Neuronal stem cell (in vitro differentiated cells): Measurements from ENCODE around the gene OLFM1.

ENCODE experiments used
- DNase-seq: peaks from one replicate; pipeline ENCODE4 v3.0.0-alpha.2; 2013; ENCODE audit warnings: low spot score
- H2AFZ ChIP-seq: one replicate; pipeline ENCODE4 v1.6.1; 2013; ENCODE audit warnings: mild to moderate bottlenecking, low read length, inconsistent platforms
- H2AK5ac ChIP-seq: 2 replicates; pipeline ENCODE4 v1.6.1; 2013; ENCODE audit warnings: low read depth, mild to moderate bottlenecking, inconsistent platforms, low read length, moderate library complexity, mixed read lengths
- H2BK120ac ChIP-seq: 2 replicates; pipeline ENCODE4 v1.6.1; 2013; ENCODE audit warnings: low read depth, mild to moderate bottlenecking, inconsistent platforms, low read length, moderate library complexity, mixed read lengths
- H2BK12ac ChIP-seq: one replicate; pipeline ENCODE4 v1.6.1; 2013; ENCODE audit warnings: low read length, inconsistent platforms
- H2BK15ac ChIP-seq: 2 replicates; pipeline ENCODE4 v1.6.1; 2013; ENCODE audit warnings: mild to moderate bottlenecking, low read length, inconsistent platforms, mixed read lengths
- H2BK5ac ChIP-seq: one replicate; pipeline ENCODE4 v1.6.1; 2013; ENCODE audit warnings: inconsistent platforms, mild to moderate bottlenecking, low read length, moderate library complexity
- H3K14ac ChIP-seq: one replicate; pipeline ENCODE4 v1.6.1; 2013; ENCODE audit warnings: low read length, inconsistent platforms
- H3K18ac ChIP-seq: 2 replicates; pipeline ENCODE4 v1.6.1; 2013; ENCODE audit warnings: low read length, inconsistent platforms
- H3K23ac ChIP-seq: 2 replicates; pipeline ENCODE4 v1.6.1; 2013; ENCODE audit warnings: low read depth, mild to moderate bottlenecking, mixed read lengths, low read length, inconsistent platforms; ENCODE audit not compliant: poor library complexity
- H3K27ac ChIP-seq: replicated peaks from 3 replicates; pipeline ENCODE4 v1.5.1; 2013; ENCODE audit warnings: low read length, inconsistent platforms
- H3K27me3 ChIP-seq, 3 experiments: 2 replicates each; pipeline ENCODE4 v1.6.1; 2013; ENCODE audit warnings: low read length in 3 of 3, mild to moderate bottlenecking in 2 of 3, inconsistent platforms in 1 of 3, low read depth in 1 of 3, mixed read lengths in 1 of 3, moderate library complexity in 1 of 3; ENCODE audit not compliant: control insufficient read depth in 3 of 3, insufficient read depth in 3 of 3
- H3K36me3 ChIP-seq, 2 donors: replicated peaks in 1 of 2; 2 replicates each; pipeline ENCODE4 v1.6.1; 2013; ENCODE audit warnings: low read length in 2 of 2; ENCODE audit not compliant: control insufficient read depth in 2 of 2, insufficient read depth in 2 of 2
- H3K4ac ChIP-seq: 2 replicates; pipeline ENCODE4 v1.6.1; 2013; ENCODE audit warnings: inconsistent platforms, mild to moderate bottlenecking, low read length, moderate library complexity
- H3K4me1 ChIP-seq, 2 donors: 1 replicate in 1 of 2; 2 replicates in 1 of 2; pipeline ENCODE4 v1.6.1; 2013; ENCODE audit warnings: low read length in 2 of 2, low read depth in 1 of 2; ENCODE audit not compliant: control insufficient read depth in 2 of 2, insufficient read depth in 1 of 2
- H3K4me2 ChIP-seq: one replicate; pipeline ENCODE4 v1.6.1; 2013; ENCODE audit warnings: mild to moderate bottlenecking, low read length, inconsistent platforms; ENCODE audit not compliant: insufficient read depth, poor library complexity, severe bottlenecking
- H3K4me3 ChIP-seq, 2 donors: 2 replicates each; pipeline ENCODE4 v1.5.1; 2013; ENCODE audit warnings: low read length in 2 of 2, mild to moderate bottlenecking in 2 of 2, inconsistent platforms in 1 of 2, moderate library complexity in 1 of 2
- H3K79me1 ChIP-seq: one replicate; pipeline ENCODE4 v1.6.1; 2013; ENCODE audit warnings: low read depth, mild to moderate bottlenecking, inconsistent platforms, low read length, moderate library complexity
- H3K9ac ChIP-seq: one replicate; pipeline ENCODE4 v1.6.1; 2013; ENCODE audit warnings: mild to moderate bottlenecking, low read depth, low read length, inconsistent platforms; ENCODE audit not compliant: poor library complexity
- H3K9me3 ChIP-seq, 2 donors: replicated peaks in 1 of 2; 2 replicates each; pipeline versions ENCODE3 to v1.6.1; 2013; ENCODE audit warnings: low read length in 2 of 2, mild to moderate bottlenecking in 2 of 2, inconsistent platforms in 1 of 2, low read depth in 1 of 2, mixed read lengths in 1 of 2, moderate library complexity in 1 of 2; ENCODE audit not compliant: control insufficient read depth in 2 of 2, insufficient read depth in 1 of 2
- H4K8ac ChIP-seq: one replicate; pipeline ENCODE4 v1.6.1; 2013; ENCODE audit warnings: low read depth, mild to moderate bottlenecking, inconsistent platforms, low read length, moderate library complexity
- H4K91ac ChIP-seq: one replicate; pipeline ENCODE4 v1.6.1; 2013; ENCODE audit warnings: low read length, low read depth, mild to moderate bottlenecking, inconsistent platforms; ENCODE audit not compliant: poor library complexity
- WGBS, 2 donors: extraction: QIAGEN DNeasy Blood & Tissue Kit; methylation state at CpG; one replicate each; pipeline ENCODE4 v1.1.7; 2013; ENCODE audit warnings: missing lambda C conversion rate in 2 of 2, mixed read lengths in 1 of 2; ENCODE audit not compliant: insufficient read length in 2 of 2, insufficient replicate concordance in 1 of 2; ENCODE audit errors: extremely low coverage in 2 of 2; 5-methylcytosine and 5-hydroxymethylcytosine counted together

OLFM1 gene

DNA sequence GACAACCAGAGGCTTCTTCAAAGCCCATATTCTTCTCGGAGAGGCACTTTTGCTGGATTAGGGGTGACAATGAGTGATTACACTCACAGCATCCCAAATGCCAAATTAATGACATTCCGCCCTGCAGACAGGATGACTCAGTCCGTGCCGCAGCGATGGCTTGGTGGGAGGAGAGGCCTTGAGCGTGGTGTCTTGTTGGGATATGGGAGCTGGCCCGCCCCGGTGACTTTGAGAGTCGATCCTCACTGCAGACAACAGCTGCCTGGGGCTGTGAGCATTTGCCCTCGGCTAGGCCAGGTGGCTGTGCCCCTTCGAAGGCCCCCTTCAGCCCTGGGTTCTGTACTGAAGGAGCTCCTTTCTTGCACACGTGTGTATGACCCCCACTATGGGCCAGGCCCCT lies 29.8 kb downstream of the OLFM1 start:
- Histone ChIP-seq H3K9ac (no peak overlapping the region), H3K27ac (no peak overlapping the region), H3K14ac (peak overlapping the region; percentile 56), H2BK15ac (no peak overlapping the region), H2AK5ac (no peak overlapping the region), H3K4me1 (no peaks in the 10 kb centered on the region), H3K27me3 (no peaks in the 10 kb centered on the region), H3K4me2 (no peak overlapping the region), H3K18ac (no peak overlapping the region), H3K4ac (no peak overlapping the region), H4K91ac (no peak overlapping the region), H3K23ac (no peak overlapping the region), H2AFZ (no peak overlapping the region), H3K9me3 (peaks cover 0 to 2% of the 10 kb centered on the region in 2 donors), H3K4me3 (no peak overlapping the region), H3K79me1 (no peaks in the 10 kb centered on the region), H4K8ac (no peak overlapping the region), H2BK5ac (no peak overlapping the region), H2BK12ac (no peak overlapping the region), H2BK120ac (no peak overlapping the region), H3K36me3 (no peaks in the 10 kb centered on the region)
- WGBS, 2 donors = no CpG with 5 or more reads among the region's 12 CpGs
- no peak for DNase-seq

DNA sequence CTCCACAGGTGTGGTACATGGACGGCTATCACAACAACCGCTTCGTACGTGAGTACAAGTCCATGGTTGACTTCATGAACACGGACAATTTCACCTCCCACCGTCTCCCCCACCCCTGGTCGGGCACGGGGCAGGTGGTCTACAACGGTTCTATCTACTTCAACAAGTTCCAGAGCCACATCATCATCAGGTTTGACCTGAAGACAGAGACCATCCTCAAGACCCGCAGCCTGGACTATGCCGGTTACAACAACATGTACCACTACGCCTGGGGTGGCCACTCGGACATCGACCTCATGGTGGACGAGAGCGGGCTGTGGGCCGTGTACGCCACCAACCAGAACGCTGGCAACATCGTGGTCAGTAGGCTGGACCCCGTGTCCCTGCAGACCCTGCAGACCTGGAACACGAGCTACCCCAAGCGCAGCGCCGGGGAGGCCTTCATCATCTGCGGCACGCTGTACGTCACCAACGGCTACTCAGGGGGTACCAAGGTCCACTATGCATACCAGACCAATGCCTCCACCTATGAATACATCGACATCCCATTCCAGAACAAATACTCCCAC lies 32.1 kb downstream of the OLFM1 start:
- Histone ChIP-seq H3K27ac (no peak overlapping the region), H3K4me2 (no peak overlapping the region), H2AFZ (no peak overlapping the region), H4K8ac (no peak overlapping the region), H3K36me3 (no peaks in the 10 kb centered on the region), H3K23ac (peak overlapping the region; percentile 16), H4K91ac (no peak overlapping the region), H3K9ac (no peak overlapping the region), H3K9me3 (peaks cover 0 to 2% of the 10 kb centered on the region in 2 donors), H2AK5ac (no peak overlapping the region), H3K4me1 (no peaks in the 10 kb centered on the region), H3K4ac (no peak overlapping the region), H3K14ac (no peak overlapping the region), H3K27me3 (no peaks in the 10 kb centered on the region), H2BK12ac (no peak overlapping the region), H3K4me3 (peak overlapping the region in 1 of 2 donors; percentile 62), H3K18ac (no peak overlapping the region), H2BK15ac (no peak overlapping the region), H2BK120ac (no peak overlapping the region), H2BK5ac (no peak overlapping the region), H3K79me1 (no peaks in the 10 kb centered on the region)
- no CpG with 5 or more reads among the region's 30 CpGs for WGBS, 2 donors
- DNase-seq = no peak

DNA sequence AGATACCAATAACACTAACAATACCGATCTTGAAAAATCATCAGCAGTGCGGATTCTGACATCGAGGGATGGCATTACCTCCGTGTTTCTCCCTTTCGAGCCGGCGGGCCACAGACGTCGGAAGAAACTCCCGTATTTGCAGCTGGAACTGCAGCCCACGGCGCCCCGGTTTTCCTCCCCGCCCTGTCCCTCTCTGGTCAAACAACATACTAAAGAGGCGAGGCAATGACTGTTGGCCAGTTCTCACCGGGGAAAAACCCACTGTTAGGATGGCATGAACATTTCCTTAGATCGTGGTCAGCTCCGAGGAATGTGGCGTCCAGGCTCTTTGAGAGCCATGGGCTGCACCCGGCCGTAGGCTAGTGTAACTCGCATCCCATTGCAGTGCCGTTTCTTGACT lies 32.8 kb downstream of the OLFM1 start:
- H3K4ac ChIP-seq = no peak overlapping the region
- H2AK5ac ChIP-seq = no peak overlapping the region
- no peak overlapping the region for H2BK120ac ChIP-seq
- no peak overlapping the region for H2BK15ac ChIP-seq
- no CpG with 5 or more reads among the region's 23 CpGs for WGBS, 2 donors
- no peak overlapping the region for H3K4me3 ChIP-seq
- H3K14ac ChIP-seq = no peak overlapping the region
- H4K8ac ChIP-seq = no peak overlapping the region
- no peaks in the 10 kb centered on the region for H3K4me1 ChIP-seq
- no peak overlapping the region for H2BK5ac ChIP-seq
- no peaks in the 10 kb centered on the region for H3K36me3 ChIP-seq
- H2AFZ ChIP-seq = no peak overlapping the region
- no peak overlapping the region for H3K23ac ChIP-seq
- H3K4me2 ChIP-seq = no peak overlapping the region
- no peak overlapping the region for H3K9ac ChIP-seq
- H3K79me1 ChIP-seq = no peaks in the 10 kb centered on the region
- H4K91ac ChIP-seq = peak overlapping the region; percentile 5
- no peak overlapping the region for H2BK12ac ChIP-seq
- DNase-seq = no peak
- no peak overlapping the region for H3K27ac ChIP-seq
- peaks cover 0 to 2% of the 10 kb centered on the region in 2 donors for H3K9me3 ChIP-seq
- peaks cover 0 to 5% (median 0%) of the 10 kb centered on the region in 3 experiments for H3K27me3 ChIP-seq
- H3K18ac ChIP-seq = no peak overlapping the region

DNA sequence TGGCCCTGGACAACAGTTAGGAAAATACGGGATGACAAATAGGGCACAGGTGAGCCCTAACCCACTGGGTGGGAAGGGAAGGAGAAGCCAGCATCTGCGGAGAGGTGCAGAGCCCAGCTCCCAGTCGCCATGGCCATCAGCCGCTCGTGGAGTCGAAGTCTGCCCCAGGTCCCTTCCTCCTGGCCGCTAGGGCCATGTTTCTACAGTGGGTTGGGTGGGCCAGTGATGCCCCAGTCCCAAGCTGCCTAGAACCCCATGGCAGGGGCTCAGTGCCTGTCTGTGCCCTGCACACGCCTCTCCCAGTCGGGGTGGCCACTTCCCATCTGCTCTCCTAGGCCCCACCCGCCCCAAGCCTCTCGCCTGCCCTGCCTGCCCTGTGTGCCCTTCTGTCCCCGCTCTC lies 34.8 kb downstream of the OLFM1 start:
- H3K4me3 ChIP-seq = peak overlapping the region in 1 of 2 donors; percentile 42
- no peak overlapping the region for H4K8ac ChIP-seq
- no peak overlapping the region for H3K14ac ChIP-seq
- H2AK5ac ChIP-seq = peak overlapping the region; percentile 18
- H2BK5ac ChIP-seq = no peak overlapping the region
- H2BK12ac ChIP-seq = peak overlapping the region; percentile 27
- H2BK120ac ChIP-seq = no peak overlapping the region
- H3K4me1 ChIP-seq = peaks cover 0 to 2% of the 10 kb centered on the region in 2 donors
- no peaks in the 10 kb centered on the region for H3K79me1 ChIP-seq
- peaks cover 0 to 10% (median 0%) of the 10 kb centered on the region in 3 experiments for H3K27me3 ChIP-seq
- H4K91ac ChIP-seq = no peak overlapping the region
- H3K4me2 ChIP-seq = no peak overlapping the region
- H3K9ac ChIP-seq = no peak overlapping the region
- H3K27ac ChIP-seq = no peak overlapping the region
- peak overlapping the region; percentile 40 for H3K4ac ChIP-seq
- H3K23ac ChIP-seq = no peak overlapping the region
- DNase-seq = no peak
- no peaks in the 10 kb centered on the region for H3K36me3 ChIP-seq
- no CpG with 5 or more reads among the region's 12 CpGs for WGBS, 2 donors
- H3K9me3 ChIP-seq = peaks cover 0 to 2% of the 10 kb centered on the region in 2 donors
- peak overlapping the region; percentile 68 for H3K18ac ChIP-seq
- H2AFZ ChIP-seq = no peak overlapping the region
- no peak overlapping the region for H2BK15ac ChIP-seq
